Fibroblast of the conjunctiva (primary cell): Measurements from ENCODE around the gene SETX.

Source experiments
- DNase-seq: peaks from one replicate; pipeline ENCODE4 v3.0.0-alpha.2; 2010; ENCODE audit warnings: low read depth

SETX gene

GRCh38 chr9:132216861-132217619 is 137.7 kb downstream of the SETX start:
- no peak for DNase-seq

GRCh38 chr9:132214027-132214622 is 140.7 kb downstream of the SETX start:
- peak; percentile 4 for DNase-seq

- DNase-seq: no peak
Measured at GRCh38 chr9:132211570-132211969, 143.2 kb downstream of the SETX start.
